OCI-LY1 (cell line): ENCODE measurements around the gene SH2B3.

Experiments used
- CTCF ChIP-seq: fragments of 200-600 bp; sonication (generic), shearing (Covaris generic); IDR thresholded peaks from 2 replicates; pipeline ENCODE4 v1.5.1; 2017; ENCODE audit warnings: mild to moderate bottlenecking, antibody characterized with exemption, low read length, moderate library complexity, mixed read lengths
- EZH2 ChIP-seq: fragments of 200-600 bp; sonication (generic), shearing (Covaris generic); IDR thresholded peaks from 2 replicates; pipeline ENCODE4 v1.8.0; 2017; ENCODE audit warnings: borderline replicate concordance, mixed run types, mild to moderate bottlenecking, antibody characterized with exemption, low read length, moderate library complexity, mixed read lengths

- no peak for TF ChIP-seq CTCF
- TF ChIP-seq EZH2, result no peak
Measured at GRCh38 chr12:111368291-111368787, 37.4 kb upstream of the SH2B3 start.
